Measurements from ENCODE around the gene PML.
"Not testable (repeated sequence)": the region's sequence is repeated elsewhere in the genome, so short reads cannot be mapped to it uniquely, and the experiment has no call there.

The PML gene

GRCh38 chr15:73959012-73959581, 35.4 kb upstream of the PML start:
- no peak for DNase-seq (ENCODE audit: low spot score)

- no peak for DNase-seq (ENCODE audit: low spot score)
Observed at GRCh38 chr15:73959801-73960200, 34.7 kb upstream of the PML start.

GRCh38 chr15:73960472-73961070, 33.9 kb upstream of the PML start:
- DNase-seq (ENCODE audit: low spot score) = not testable (repeated sequence)

- no peak for DNase-seq (ENCODE audit: low spot score)
Observed at GRCh38 chr15:73962433-73962832, 32.1 kb upstream of the PML start.

- peak; percentile 53 for DNase-seq (ENCODE audit: low spot score)
Observed at GRCh38 chr15:73964736-73965093, 29.8 kb upstream of the PML start.

- no peak for DNase-seq (ENCODE audit: low spot score)
Observed at GRCh38 chr15:73965094-73965757, 29.3 kb upstream of the PML start.

- DNase-seq (ENCODE audit: low spot score) = no peak
Observed at GRCh38 chr15:73965758-73966113, 28.8 kb upstream of the PML start.

GRCh38 chr15:73968461-73968860, 26.1 kb upstream of the PML start:
- DNase-seq (ENCODE audit: low spot score) = no peak

- DNase-seq (ENCODE audit: low spot score) = no peak
Observed at GRCh38 chr15:73969151-73969759, 25.3 kb upstream of the PML start.

GRCh38 chr15:73972984-73973682, 21.4 kb upstream of the PML start:
- DNase-seq (ENCODE audit: low spot score) = peak; percentile 79

GRCh38 chr15:73973683-73974200, 20.8 kb upstream of the PML start:
- DNase-seq (ENCODE audit: low spot score) = not testable (repeated sequence)

GRCh38 chr15:73975440-73976125, 18.9 kb upstream of the PML start:
- not testable (repeated sequence) for DNase-seq (ENCODE audit: low spot score)

GRCh38 chr15:73978896-73979295, 15.6 kb upstream of the PML start:
- no peak for DNase-seq (ENCODE audit: low spot score)

- no peak for DNase-seq (ENCODE audit: low spot score)
Observed at GRCh38 chr15:73979636-73980035, 14.9 kb upstream of the PML start.

GRCh38 chr15:73981761-73982221, 12.7 kb upstream of the PML start:
- no peak for DNase-seq (ENCODE audit: low spot score)

GRCh38 chr15:73982222-73982962, 12.1 kb upstream of the PML start:
- DNase-seq (ENCODE audit: low spot score) = peak; percentile 49

GRCh38 chr15:73983211-73983727, 11.2 kb upstream of the PML start:
- DNase-seq (ENCODE audit: low spot score) = no peak

- DNase-seq (ENCODE audit: low spot score) = no peak
Observed at GRCh38 chr15:73983773-73984172, 10.7 kb upstream of the PML start.

- DNase-seq (ENCODE audit: low spot score) = no peak
Observed at GRCh38 chr15:73984208-73984979, 10.1 kb upstream of the PML start.

Data from pons (tissue), 1 donor.